ENCODE results near the gene MIEF1. TPM values are rescaled to one million over a fixed set of nuclear protein-coding genes. Genes with fewer than 3 reads are reported as not detected.

The MIEF1 gene
- total and polyA plus RNA-seq, 2 experiments from 2014 or later, result 13.2 to 40.1 TPM

- Histone ChIP-seq H3F3A (replicated peaks; ENCODE audit: low read depth) (peaks cover 34% of the 10 kb centered on the region), H3K4me3 (no peak overlapping the region), H3K36me3 (ENCODE audit: insufficient read depth) (peaks cover 51% of the 10 kb centered on the region), H3K27ac (ENCODE audit: low read depth) (no peak overlapping the region), H3K79me2 (replicated peaks; ENCODE audit: insufficient read depth) (peaks cover 29% of the 10 kb centered on the region), H3K9me2 (ENCODE audit: insufficient read depth) (no peaks in the 10 kb centered on the region), H3K27me3 (ENCODE audit: insufficient read depth) (peaks cover 14% of the 10 kb centered on the region; the same call in 1 of the 2 replicates), H3K4me2 (no peak overlapping the region), H2AFZ (no peak overlapping the region), H3K4me1 (ENCODE audit: insufficient read depth) (peaks cover 14% of the 10 kb centered on the region), H4K20me1 (replicated peaks; ENCODE audit: insufficient read depth) (peaks cover 64% of the 10 kb centered on the region)
- Mint-ChIP-seq H3K27ac (no peak overlapping the region), H3K9me3 (peaks cover 9% of the 10 kb centered on the region; the same call in 2 of the 3 replicates), H3K4me3 (no peak overlapping the region), H3K36me3 (ENCODE audit: low read depth) (peaks cover 75% of the 10 kb centered on the region), H3K27me3 (ENCODE audit: insufficient read depth, low read depth, poor library complexity) (peaks cover 53% of the 10 kb centered on the region), H3K4me1 (peaks cover 17% of the 10 kb centered on the region)
- ATAC-seq, result no peak
- no peak for DNase-seq (ENCODE audit: low spot score)
- no peak for TF ChIP-seq CTCF (conservative IDR thresholded peaks at IDR 0.05; ENCODE audit: low read depth in 2 of 2)
- no peak for TF ChIP-seq JUNB (IDR thresholded peaks at IDR 0.05; ENCODE audit: unreplicated experiment)
- TF ChIP-seq ZNF114 (CRISPR knock-in tag; IDR thresholded peaks at IDR 0.05), result no peak
- no peak for TF ChIP-seq ETS1 (IDR thresholded peaks at IDR 0.05)
Observed at GRCh38 chr22:39517470-39517869, 15.4 kb downstream of the MIEF1 start.

GRCh38 chr22:39518144-39518786 is 16.2 kb downstream of the MIEF1 start:
- H3K9me3 Mint-ChIP-seq, result peaks cover 9% of the 10 kb centered on the region; the same call in 2 of the 3 replicates
- no peak overlapping the region for H3K27ac Mint-ChIP-seq
- Histone ChIP-seq H3K9me2 (ENCODE audit: insufficient read depth) (no peaks in the 10 kb centered on the region), H3K36me3 (ENCODE audit: insufficient read depth) (peaks cover 52% of the 10 kb centered on the region), H2AFZ (no peak overlapping the region), H3K4me1 (ENCODE audit: insufficient read depth) (peaks cover 22% of the 10 kb centered on the region), H3K27me3 (ENCODE audit: insufficient read depth) (peaks cover 8% of the 10 kb centered on the region; the same call in 1 of the 2 replicates), H3K4me3 (peak overlapping the region; percentile 97), H3K27ac (ENCODE audit: low read depth) (no peak overlapping the region), H4K20me1 (replicated peaks; ENCODE audit: insufficient read depth) (peaks cover 64% of the 10 kb centered on the region), H3K4me2 (peak overlapping the region; percentile 94), H3K79me2 (replicated peaks; ENCODE audit: insufficient read depth) (peaks cover 34% of the 10 kb centered on the region), H3F3A (replicated peaks; ENCODE audit: low read depth) (peaks cover 42% of the 10 kb centered on the region)
- no peak for DNase-seq (ENCODE audit: low spot score)
- peak overlapping the region; percentile 92 for H3K4me3 Mint-ChIP-seq
- peaks cover 53% of the 10 kb centered on the region for H3K27me3 Mint-ChIP-seq (ENCODE audit: insufficient read depth, low read depth, poor library complexity)
- H3K4me1 Mint-ChIP-seq, result peaks cover 25% of the 10 kb centered on the region
- no peak for ATAC-seq
- H3K36me3 Mint-ChIP-seq (ENCODE audit: low read depth), result peaks cover 75% of the 10 kb centered on the region
- TF ChIP-seq CTCF (conservative IDR thresholded peaks at IDR 0.05; ENCODE audit: low read depth in 2 of 2) (no peak), STAT1 (IDR thresholded peaks at IDR 0.05; ENCODE audit: unreplicated experiment) (no peak), ZNF331 (CRISPR knock-in tag; IDR thresholded peaks at IDR 0.05; ENCODE audit: low read depth) (no peak), NANOG (IDR thresholded peaks at IDR 0.05; ENCODE audit: borderline replicate concordance) (no peak), POLR2AphosphoS5 (IDR thresholded peaks at IDR 0.05; ENCODE audit: low read depth) (no peak), ETS1 (IDR thresholded peaks at IDR 0.05) (no peak), EZH2phosphoT487 (IDR thresholded peaks at IDR 0.05; ENCODE audit: unreplicated experiment) (no peak)
- TF ChIP-seq, protein P1, sequence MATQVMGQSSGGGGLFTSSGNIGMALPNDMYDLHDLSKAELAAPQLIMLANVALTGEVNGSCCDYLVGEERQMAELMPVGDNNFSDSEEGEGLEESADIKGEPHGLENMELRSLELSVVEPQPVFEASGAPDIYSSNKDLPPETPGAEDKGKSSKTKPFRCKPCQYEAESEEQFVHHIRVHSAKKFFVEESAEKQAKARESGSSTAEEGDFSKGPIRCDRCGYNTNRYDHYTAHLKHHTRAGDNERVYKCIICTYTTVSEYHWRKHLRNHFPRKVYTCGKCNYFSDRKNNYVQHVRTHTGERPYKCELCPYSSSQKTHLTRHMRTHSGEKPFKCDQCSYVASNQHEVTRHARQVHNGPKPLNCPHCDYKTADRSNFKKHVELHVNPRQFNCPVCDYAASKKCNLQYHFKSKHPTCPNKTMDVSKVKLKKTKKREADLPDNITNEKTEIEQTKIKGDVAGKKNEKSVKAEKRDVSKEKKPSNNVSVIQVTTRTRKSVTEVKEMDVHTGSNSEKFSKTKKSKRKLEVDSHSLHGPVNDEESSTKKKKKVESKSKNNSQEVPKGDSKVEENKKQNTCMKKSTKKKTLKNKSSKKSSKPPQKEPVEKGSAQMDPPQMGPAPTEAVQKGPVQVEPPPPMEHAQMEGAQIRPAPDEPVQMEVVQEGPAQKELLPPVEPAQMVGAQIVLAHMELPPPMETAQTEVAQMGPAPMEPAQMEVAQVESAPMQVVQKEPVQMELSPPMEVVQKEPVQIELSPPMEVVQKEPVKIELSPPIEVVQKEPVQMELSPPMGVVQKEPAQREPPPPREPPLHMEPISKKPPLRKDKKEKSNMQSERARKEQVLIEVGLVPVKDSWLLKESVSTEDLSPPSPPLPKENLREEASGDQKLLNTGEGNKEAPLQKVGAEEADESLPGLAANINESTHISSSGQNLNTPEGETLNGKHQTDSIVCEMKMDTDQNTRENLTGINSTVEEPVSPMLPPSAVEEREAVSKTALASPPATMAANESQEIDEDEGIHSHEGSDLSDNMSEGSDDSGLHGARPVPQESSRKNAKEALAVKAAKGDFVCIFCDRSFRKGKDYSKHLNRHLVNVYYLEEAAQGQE (IDR thresholded peaks at IDR 0.05; ENCODE audit: unreplicated experiment), result no peak

All from GM23338 (cell line).